Spleen (tissue), 11 donors: Measurements from ENCODE around the gene CKMT2. TPM values are rescaled to one million over a fixed set of nuclear protein-coding genes. Genes with fewer than 3 reads are reported as not detected.

Experiments
- DNase-seq: peaks from one replicate; pipeline ENCODE4 v3.0.0-alpha.2; 2020
- H3K27ac ChIP-seq, 8 donors: fragments of 200-600 bp; sonication (generic) in 7 of 8; 1 replicate in 4 of 8; 2 replicates in 4 of 8; pipeline versions ENCODE4 v1.5.0 to v1.8.0; 2016 to 2021; ENCODE audit warnings: inconsistent platforms in 4 of 8, mild to moderate bottlenecking in 4 of 8, moderate library complexity in 1 of 8
- H3K27me3 ChIP-seq, 7 donors: fragments of 200-600 bp; sonication (generic) in 6 of 7; replicated peaks in 1 of 7; 1 replicate in 4 of 7; 2 replicates in 3 of 7; pipeline versions ENCODE4 v1.5.0 to v1.8.0; 2016 to 2021; ENCODE audit warnings: inconsistent platforms in 3 of 7, mild to moderate bottlenecking in 1 of 7
- H3K36me3 ChIP-seq, 6 donors: fragments of 200-600 bp; sonication (generic) in 5 of 6; 1 replicate in 4 of 6; 2 replicates in 2 of 6; pipeline versions ENCODE4 v1.5.0 to v1.8.0; 2016 to 2021; ENCODE audit warnings: inconsistent platforms in 2 of 6
- H3K4me1 ChIP-seq, 6 donors: fragments of 200-600 bp; sonication (generic) in 5 of 6; 1 replicate in 3 of 6; 2 replicates in 3 of 6; pipeline versions ENCODE4 v1.5.0 to v1.8.0; 2016 to 2021; ENCODE audit warnings: inconsistent platforms in 3 of 6
- H3K4me3 ChIP-seq, 8 donors: fragments of 200-600 bp; sonication (generic) in 7 of 8; 1 replicate in 4 of 8; 2 replicates in 4 of 8; pipeline versions ENCODE4 v1.5.0 to v1.8.0; 2016 to 2021; ENCODE audit warnings: inconsistent platforms in 4 of 8, mild to moderate bottlenecking in 4 of 8, moderate library complexity in 2 of 8
- H3K9me3 ChIP-seq, 8 donors: fragments of 200-600 bp; sonication (generic) in 7 of 8; 1 replicate in 4 of 8; 2 replicates in 4 of 8; pipeline versions ENCODE4 v1.5.0 to v1.8.0; 2016 to 2021; ENCODE audit warnings: inconsistent platforms in 4 of 8
- CTCF ChIP-seq, 11 experiments: fragments of 200-600 bp in 7 of 11; fragments of 450-650 bp in 4 of 11; sonication (generic) in 4 of 11; IDR thresholded peaks in 8 of 11; conservative IDR thresholded peaks in 3 of 11; 1 replicate in 7 of 11; 2 replicates in 4 of 11; pipeline versions ENCODE4 v1.4.0 to v1.8.0; 2016 to 2021; ENCODE audit warnings: antibody characterized with exemption in 11 of 11, inconsistent platforms in 4 of 11, mild to moderate bottlenecking in 1 of 11
- POLR2A ChIP-seq, 3 donors: fragments of 450-650 bp; IDR thresholded peaks; one replicate each; pipeline ENCODE4 v1.5.1; 2017; ENCODE audit warnings: antibody characterized with exemption in 3 of 3, mild to moderate bottlenecking in 1 of 3
- POLR2AphosphoS5 ChIP-seq, 3 donors: sonication (generic); formaldehyde crosslinking; IDR thresholded peaks; one replicate each; pipeline ENCODE4 v1.5.1; 2017; ENCODE audit warnings: antibody characterized with exemption in 3 of 3
- WGBS, 5 donors: extraction: QIAGEN DNeasy Blood & Tissue Kit in 3 of 5; methylation state at CpG; one replicate each; pipeline versions ENCODE4 v1.1.5 to v1.1.7; 2013 to 2018; 5-methylcytosine and 5-hydroxymethylcytosine counted together
- intact Hi-C: fragments of 100-400 bp; cut with DNase I; formaldehyde crosslinking; loops from one replicate; pipeline ENCODE4 v1.15.0; 2023; ENCODE audit warnings: low total_unique reads
- polyA plus RNA-seq, 3 donors: library from polyadenylated mRNA; stranded (reverse); fragments of 200-250 nt; gene quantifications; one replicate each; pipeline ENCODE4 v1.2.1, GENCODE V29; 2013
- total RNA-seq, 7 donors: library from RNA; depleted of rRNA in 3 of 7; stranded (reverse); fragments of >200 nt in 3 of 7; fragmentation: NEBNext Ultra II Directional in 4 of 7; extraction: Animal tissue kit (Norgen Biotek cat#: 25700) in 4 of 7; gene quantifications; one replicate each; pipeline versions ENCODE4 v1.1.0 to v1.2.1, GENCODE V29; 2016 to 2021
- donor health status: healthy with polysubstance abuse.
- donor health status: DM: no; HTN: no; CAD: no; lungs with moderate emphysema.
- donor health status: DM: no; HTN: no; CAD: no.
- donor health status: Bipolar disorder and iron deficiency.
- donor health status: healthy.
- donor health status: DM: no; HTN: no; CAD: no.
- donor health status: DM: yes; HTN: yes; CAD: no.

CKMT2 gene
- total and polyA plus RNA-seq, 10 donors: 1.4 to 7.1 (median 2.5) TPM

GRCh38 chr5:81241961-81242648 lies 9.0 kb downstream of the CKMT2 start:
- intact Hi-C loops: no loop called here
- Histone ChIP-seq H3K4me3 (no peak overlapping the region), H3K27me3 (no peaks in the 10 kb centered on the region), H3K36me3 (peaks cover 0 to 3% (median 0%) of the 10 kb centered on the region in 6 donors), H3K27ac (no peak overlapping the region), H3K4me1 (no peaks in the 10 kb centered on the region), H3K9me3 (no peaks in the 10 kb centered on the region)
- no peak for DNase-seq
- WGBS, 5 donors: 79 to 88% (median 84%) methylated on average over 8 of the region's 8 CpGs
- TF ChIP-seq CTCF (IDR thresholded peaks at IDR 0.05 in 8 of 11, conservative IDR thresholded peaks at IDR 0.05 in 3 of 11) (no peak), POLR2A (IDR thresholded peaks at IDR 0.05) (no peak), POLR2AphosphoS5 (IDR thresholded peaks at IDR 0.05) (no peak)

- Histone ChIP-seq H3K4me1 (no peaks in the 10 kb centered on the region), H3K36me3 (peaks cover 0 to 3% (median 0%) of the 10 kb centered on the region in 6 donors), H3K9me3 (no peaks in the 10 kb centered on the region), H3K4me3 (no peak overlapping the region), H3K27me3 (no peaks in the 10 kb centered on the region), H3K27ac (no peak overlapping the region)
- WGBS, 5 donors: 74 to 91% (median 82%) methylated on average over 4 of the region's 4 CpGs
- intact Hi-C loops: no loop called here
- TF ChIP-seq POLR2AphosphoS5 (IDR thresholded peaks at IDR 0.05) (no peak), POLR2A (IDR thresholded peaks at IDR 0.05) (no peak)
- DNase-seq: no peak
These were observed 9.8 kb downstream of the CKMT2 start for GRCh38 chr5:81242906-81243436.

GRCh38 chr5:81244451-81244850 lies 11.3 kb downstream of the CKMT2 start:
- H3K27me3 ChIP-seq: no peaks in the 10 kb centered on the region
- H3K9me3 ChIP-seq: no peaks in the 10 kb centered on the region
- 84 to 93% (median 90%) methylated on average over 4 of the region's 4 CpGs for WGBS, 5 donors
- TF ChIP-seq POLR2AphosphoS5 (IDR thresholded peaks at IDR 0.05) (no peak), CTCF (IDR thresholded peaks at IDR 0.05 in 8 of 11, conservative IDR thresholded peaks at IDR 0.05 in 3 of 11) (no peak), POLR2A (IDR thresholded peaks at IDR 0.05) (no peak)
- H3K4me3 ChIP-seq: no peak overlapping the region
- intact Hi-C loops: no loop called here
- no peaks in the 10 kb centered on the region for H3K4me1 ChIP-seq
- H3K36me3 ChIP-seq: peaks cover 0 to 3% (median 0%) of the 10 kb centered on the region in 6 donors
- DNase-seq: no peak
- H3K27ac ChIP-seq: no peak overlapping the region

- Histone ChIP-seq H3K27me3 (no peaks in the 10 kb centered on the region), H3K27ac (no peak overlapping the region), H3K4me1 (no peaks in the 10 kb centered on the region), H3K4me3 (no peak overlapping the region), H3K36me3 (peaks cover 0 to 4% (median 0%) of the 10 kb centered on the region in 6 donors), H3K9me3 (no peaks in the 10 kb centered on the region)
- WGBS, 5 donors: 85 to 93% (median 89%) methylated on average over 5 of the region's 5 CpGs
- DNase-seq: no peak
- TF ChIP-seq POLR2A (IDR thresholded peaks at IDR 0.05): no peak
- no peak for TF ChIP-seq CTCF (IDR thresholded peaks at IDR 0.05 in 8 of 11, conservative IDR thresholded peaks at IDR 0.05 in 3 of 11)
- TF ChIP-seq POLR2AphosphoS5 (IDR thresholded peaks at IDR 0.05): no peak
- intact Hi-C loops: no loop called here
These were observed 12.7 kb downstream of the CKMT2 start for GRCh38 chr5:81245871-81246235.
